ENCODE data around the gene IL1R2. TPM values are rescaled to one million over a fixed set of nuclear protein-coding genes. Genes with fewer than 3 reads are reported as not detected.
"Not testable (repeated sequence)": the region's sequence is repeated elsewhere in the genome, so short reads cannot be mapped to it uniquely, and the experiment has no call there.

Gene IL1R2
- total RNA-seq, 4 donors from 2014 or later = 2.1 to 13.1 (median 5.8) TPM

DNA sequence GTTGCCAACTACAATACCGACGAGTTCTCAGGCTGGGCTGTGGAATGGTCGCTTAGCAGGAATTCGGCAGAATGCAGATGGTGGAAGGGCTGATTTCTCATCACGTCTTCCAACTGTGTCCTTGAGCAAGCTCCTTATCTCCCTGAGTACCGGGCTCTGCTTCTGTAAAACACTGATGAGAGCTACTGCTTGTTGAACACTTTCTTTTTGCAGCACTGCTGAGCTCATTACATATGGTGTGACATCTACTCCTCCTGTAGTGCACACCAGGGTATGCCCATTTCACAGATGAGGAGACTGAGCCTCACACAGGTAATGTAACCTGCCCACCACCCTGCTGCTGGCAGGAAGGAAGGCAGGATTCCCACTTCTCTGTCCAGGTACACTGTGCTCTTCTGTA, 8.3 kb downstream of the IL1R2 start:
- peaks cover 0 to 3% (median 0%) of the 10 kb centered on the region in 3 donors for H3K27me3 ChIP-seq
- TF ChIP-seq POLR2A (IDR thresholded peaks at IDR 0.05) = no peak
- TF ChIP-seq CTCF (IDR thresholded peaks at IDR 0.05 in 4 of 5, conservative IDR thresholded peaks at IDR 0.05 in 1 of 5) = no peak
- H3K4me3 ChIP-seq = no peak overlapping the region
- no peaks in the 10 kb centered on the region for H3K9me3 ChIP-seq
- intact Hi-C loops (cut with DNase I; ENCODE audit: low total_unique reads) = no loop called here
- no peaks in the 10 kb centered on the region for H3K4me1 ChIP-seq
- ATAC-seq (no peak), DNase-seq (no peak)
- H3K27ac ChIP-seq = no peak overlapping the region
- in situ Hi-C loops (cut with MboI; ENCODE audit: low sequenced_read_pairs in 4 of 4) = loop anchor here in 1 of 4 donors (25.0 kb wide), 1 partner anchor 437 kb away; no protein-coding TSS in a partner anchor
- no peaks in the 10 kb centered on the region for H3K36me3 ChIP-seq

GRCh38 chr2:102000813-102001766, 9.3 kb downstream of the IL1R2 start:
- H3K36me3 ChIP-seq = no peaks in the 10 kb centered on the region
- ATAC-seq = no peak
- peaks cover 0 to 2% of the 10 kb centered on the region in 2 donors for H3K4me1 ChIP-seq
- peaks cover 0 to 3% (median 0%) of the 10 kb centered on the region in 3 donors for H3K27me3 ChIP-seq
- in situ Hi-C loops (cut with MboI; ENCODE audit: low sequenced_read_pairs in 4 of 4) = loop anchor here in 1 of 4 donors (25.0 kb wide), 1 partner anchor 436 kb away; no protein-coding TSS in a partner anchor
- no peak for DNase-seq
- no peaks in the 10 kb centered on the region for H3K9me3 ChIP-seq
- intact Hi-C loops (cut with DNase I; ENCODE audit: low total_unique reads) = no loop called here
- TF ChIP-seq POLR2A (IDR thresholded peaks at IDR 0.05) (no peak), CTCF (IDR thresholded peaks at IDR 0.05 in 4 of 5, conservative IDR thresholded peaks at IDR 0.05 in 1 of 5) (no peak)
- H3K27ac ChIP-seq = no peak overlapping the region
- no peak overlapping the region for H3K4me3 ChIP-seq

DNA sequence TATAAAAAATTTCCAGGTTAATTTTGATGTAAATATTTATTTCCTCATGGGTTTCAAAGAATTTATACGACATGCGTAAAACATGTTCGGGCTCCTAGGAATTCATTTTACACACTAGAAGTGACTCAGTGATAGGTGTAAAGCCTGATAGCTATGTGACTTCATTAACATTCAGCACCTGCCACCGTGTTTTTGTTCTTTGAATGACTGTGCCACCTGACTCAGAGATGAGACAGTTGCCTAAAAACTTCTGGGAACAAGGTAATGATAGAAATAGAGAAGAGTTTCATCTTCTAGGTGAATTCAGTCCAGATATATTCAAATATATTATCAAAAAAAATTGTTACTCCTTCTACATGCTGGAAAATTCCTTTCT, 10.0 kb downstream of the IL1R2 start:
- intact Hi-C loops (cut with DNase I; ENCODE audit: low total_unique reads) = no loop called here
- in situ Hi-C loops (cut with MboI; ENCODE audit: low sequenced_read_pairs in 4 of 4) = loop anchor here in 1 of 4 donors (25.0 kb wide), 1 partner anchor 436 kb away; no protein-coding TSS in a partner anchor

DNA sequence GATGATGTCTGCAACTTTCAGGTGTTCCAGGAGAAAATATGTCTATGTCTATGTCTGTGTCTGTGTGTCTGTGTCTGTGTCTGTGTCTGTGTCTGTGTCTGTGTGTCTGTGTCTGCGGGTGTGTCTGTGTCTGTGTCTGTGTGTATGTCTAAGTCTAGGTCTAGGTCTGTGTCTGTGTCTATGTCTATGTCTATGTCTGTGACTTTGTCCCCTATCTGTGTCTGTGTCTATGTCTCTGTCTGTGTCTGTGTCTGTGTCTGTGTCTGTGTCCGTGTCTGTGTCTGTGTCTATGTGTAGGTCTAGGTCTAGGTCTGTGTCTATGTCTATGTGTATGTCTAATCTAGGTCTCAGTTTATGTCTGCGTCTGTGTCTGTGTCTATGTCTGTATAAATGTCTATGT, 10.5 kb downstream of the IL1R2 start:
- ATAC-seq (no peak), DNase-seq (no peak)
- H3K9me3 ChIP-seq = no peaks in the 10 kb centered on the region
- no peaks in the 10 kb centered on the region for H3K27me3 ChIP-seq
- TF ChIP-seq POLR2A (IDR thresholded peaks at IDR 0.05) (no peak), CTCF (IDR thresholded peaks at IDR 0.05 in 4 of 5, conservative IDR thresholded peaks at IDR 0.05 in 1 of 5) (no peak)
- H3K27ac ChIP-seq = no peak overlapping the region
- H3K36me3 ChIP-seq = no peaks in the 10 kb centered on the region
- in situ Hi-C loops (cut with MboI; ENCODE audit: low sequenced_read_pairs in 4 of 4) (loop anchor here in 1 of 4 donors (25.0 kb wide), 1 partner anchor 435 kb away; no protein-coding TSS in a partner anchor), intact Hi-C loops (cut with DNase I; ENCODE audit: low total_unique reads) (no loop called here)
- H3K4me3 ChIP-seq = no peak overlapping the region
- peaks cover 0 to 6% of the 10 kb centered on the region in 2 donors for H3K4me1 ChIP-seq

More for the DNA sequence above, 10.0 kb downstream of the IL1R2 start:
- ATAC-seq (no peak), DNase-seq (no peak)
- Histone ChIP-seq H3K36me3 (no peaks in the 10 kb centered on the region), H3K9me3 (no peaks in the 10 kb centered on the region), H3K27ac (no peak overlapping the region), H3K4me1 (peaks cover 0 to 6% of the 10 kb centered on the region in 2 donors), H3K27me3 (peaks cover 0 to 2% (median 0%) of the 10 kb centered on the region in 3 donors), H3K4me3 (no peak overlapping the region)
- TF ChIP-seq POLR2A (IDR thresholded peaks at IDR 0.05) (no peak), CTCF (IDR thresholded peaks at IDR 0.05 in 4 of 5, conservative IDR thresholded peaks at IDR 0.05 in 1 of 5) (no peak)

- H3K27me3 ChIP-seq; H3K4me1 ChIP-seq; H3K9me3 ChIP-seq; H3K36me3 ChIP-seq; H3K4me3 ChIP-seq; ATAC-seq; intact Hi-C loops (cut with DNase I; ENCODE audit: low total_unique reads); H3K27ac ChIP-seq; DNase-seq: not testable (repeated sequence)
- in situ Hi-C loops (cut with MboI; ENCODE audit: low sequenced_read_pairs in 4 of 4) = loop anchor here in 1 of 4 donors (25.0 kb wide), 1 partner anchor 434 kb away; no protein-coding TSS in a partner anchor
These were observed 11.1 kb downstream of the IL1R2 start for GRCh38 chr2:102002909-102003308.

Data from gastrocnemius medialis (tissue), 4 donors.